GM12878 (cell line): ENCODE data around the gene FEN1. TPM values are rescaled to one million over a fixed set of nuclear protein-coding genes. Genes with fewer than 3 reads are reported as not detected.

Experiments used
- ATAC-seq: fragments of 200-7000 bp; cut with Tn5 transposase; 3 replicates; pipeline ENCODE4 v1.9.1; 2020; ENCODE audit warnings: mild to moderate bottlenecking, moderate library complexity
- BruUV-seq: library from RNA; stranded (reverse); fragments of 400-500 nt; replicated peaks from 2 replicates; lab custom pipeline; 2021; lab: Mats Ljungman, UMichigan
- CTCF ChIA-PET: fragments of 300-600 bp; sonication (Branson Sonifier 250); formaldehyde crosslinking; extraction: SDS; loops from one replicate; lab custom pipeline; 2021; ENCODE audit warnings: inconsistent platforms; lab: Yijun Ruan, JAX
- POLR2A ChIA-PET: fragments of 350-600 bp; formaldehyde crosslinking; extraction: SDS; loops from one replicate; lab custom pipeline; 2021; ENCODE audit warnings: inconsistent platforms; lab: Charles Lee
- RAD21 ChIA-PET: fragments of 300-600 bp; sonication (Branson Sonifier 250); formaldehyde crosslinking; loops from one replicate; lab custom pipeline; 2023; ENCODE audit warnings: antibody characterized with exemption; ENCODE audit not compliant: unreplicated experiment; lab: Charles Lee
- SMC1A ChIA-PET: fragments of 300-600 bp; sonication (Branson Sonifier 250); formaldehyde crosslinking; loops from one replicate; lab custom pipeline; 2023; ENCODE audit not compliant: unreplicated experiment, uncharacterized antibody; lab: Charles Lee
- DNase-seq: peaks from one replicate; pipeline ENCODE4 v3.0.0-alpha.2; 2011; ENCODE audit warnings: low read depth, low spot score
- FAIRE-seq: peaks from 3 replicates; lab custom pipeline; 2011; peaks lifted over from hg19 to GRCh38; lab: Jason Lieb, UNC
- H2AFZ ChIP-seq: 2 replicates; pipeline ENCODE4 v1.6.0; 2011; ENCODE audit warnings: low read depth, low read length, control low read depth; ENCODE audit not compliant: control insufficient read depth
- H3K27ac ChIP-seq: 2 replicates; pipeline ENCODE4 v1.5.1; 2011; ENCODE audit warnings: control low read depth; ENCODE audit not compliant: control insufficient read depth, insufficient read depth
- H3K27me3 ChIP-seq, 2 experiments: replicated peaks in 1 of 2; 2 replicates each; pipeline versions ENCODE4 v1.6.0 to v1.6.1; 2011; ENCODE audit warnings: low read length in 1 of 2; ENCODE audit not compliant: control insufficient read depth in 2 of 2, insufficient read depth in 2 of 2
- H3K36me3 ChIP-seq, 2 experiments: 2 replicates each; pipeline ENCODE4 v1.5.1; 2011; ENCODE audit warnings: low read length in 1 of 2; ENCODE audit not compliant: control insufficient read depth in 2 of 2, insufficient read depth in 2 of 2
- H3K4me1 ChIP-seq: 2 replicates; pipeline ENCODE4 v1.6.1; 2011; ENCODE audit warnings: mild to moderate bottlenecking, low read length, moderate library complexity, mixed read lengths; ENCODE audit not compliant: control insufficient read depth, insufficient read depth
- H3K4me2 ChIP-seq: 2 replicates; pipeline ENCODE4 v1.6.0; 2011; ENCODE audit warnings: control low read depth; ENCODE audit not compliant: control insufficient read depth, insufficient read depth
- H3K4me3 ChIP-seq: fragments of 200-600 bp; sonication (generic); 2 replicates; pipeline ENCODE4 v1.5.1; 2016
- H3K79me2 ChIP-seq: 2 replicates; pipeline ENCODE4 v1.6.0; 2011; ENCODE audit warnings: low read length; ENCODE audit not compliant: control insufficient read depth, insufficient read depth
- H3K9ac ChIP-seq: 2 replicates; pipeline ENCODE4 v1.8.0; 2011; ENCODE audit warnings: low read length, control low read depth, mixed read lengths; ENCODE audit not compliant: control insufficient read depth, insufficient read depth
- H3K9me3 ChIP-seq: replicated peaks from 3 replicates; pipeline ENCODE4 v1.5.1; 2011; ENCODE audit warnings: mild to moderate bottlenecking, low read length; ENCODE audit not compliant: control insufficient read depth, insufficient read depth
- H4K20me1 ChIP-seq: 2 replicates; pipeline ENCODE4 v1.6.0; 2011; ENCODE audit not compliant: control insufficient read depth, insufficient read depth
- SPI1 ChIP-seq: IDR thresholded peaks from 2 replicates; pipeline ENCODE4 v1.6.1; 2011; ENCODE audit warnings: low read depth, mild to moderate bottlenecking, low read length, moderate library complexity, borderline replicate concordance; ENCODE audit not compliant: insufficient read depth
- TCF12 ChIP-seq: IDR thresholded peaks from 2 replicates; pipeline ENCODE4 v1.6.1; 2011; ENCODE audit warnings: low read depth, mild to moderate bottlenecking, low read length
- WGBS: methylation state at CpG from one replicate; pipeline ENCODE4 v1.1.6; 2016; ENCODE audit warnings: low lambda C conversion rate; ENCODE audit not compliant: insufficient replicate concordance, insufficient coverage; ENCODE audit errors: missing lambda C conversion rate; 5-methylcytosine and 5-hydroxymethylcytosine counted together
- in situ Hi-C: fragments of 300-500 bp; cut with MboI; formaldehyde crosslinking; loops from 9 replicates; pipeline ENCODE4 v1.14.3; 2018; ENCODE audit warnings: mixed read lengths
- intact Hi-C: fragments of 100-400 bp; cut with micrococcal nuclease; formaldehyde crosslinking; loops from one replicate; pipeline ENCODE4 v1.14.2; 2022; ENCODE audit not compliant: unreplicated experiment
- polyA plus RNA-seq, 11 experiments: library from polyadenylated mRNA; depleted of rRNA in 4 of 11; unstranded in 6 of 11; stranded (reverse) in 5 of 11; fragments of >200 nt; fragmentation: Nextera tagmentation in 4 of 11; fragmentation: Illumina TruSeq in 1 of 11; extraction: Ambion mirVana in 4 of 11; extraction: Trizol in 1 of 11; gene quantifications; 1 replicate in 1 of 11; 2 replicates in 10 of 11; pipeline versions ENCODE4 v1.2.1 to v1.2.3, GENCODE V29; 2011 to 2016; ENCODE audit warnings: inconsistent platforms in 2 of 11, missing spikeins in 2 of 11, low read depth in 1 of 11
- total RNA-seq, 4 experiments: library from RNA; depleted of rRNA in 3 of 4; stranded (reverse); fragments of >200 nt in 3 of 4; fragmentation: Illumina TruSeq in 1 of 4; extraction: Trizol in 1 of 4; gene quantifications; 2 replicates each; pipeline versions ENCODE4 v1.2.1 to v1.2.3, GENCODE V29; 2013 to 2021

Gene FEN1
- total and polyA plus RNA-seq, 10 of the 15 experiments (the other 5 are each of a cell fraction or from before 2014, with no cell fraction given): 54.8 to 282 (median 125) TPM

DNA sequence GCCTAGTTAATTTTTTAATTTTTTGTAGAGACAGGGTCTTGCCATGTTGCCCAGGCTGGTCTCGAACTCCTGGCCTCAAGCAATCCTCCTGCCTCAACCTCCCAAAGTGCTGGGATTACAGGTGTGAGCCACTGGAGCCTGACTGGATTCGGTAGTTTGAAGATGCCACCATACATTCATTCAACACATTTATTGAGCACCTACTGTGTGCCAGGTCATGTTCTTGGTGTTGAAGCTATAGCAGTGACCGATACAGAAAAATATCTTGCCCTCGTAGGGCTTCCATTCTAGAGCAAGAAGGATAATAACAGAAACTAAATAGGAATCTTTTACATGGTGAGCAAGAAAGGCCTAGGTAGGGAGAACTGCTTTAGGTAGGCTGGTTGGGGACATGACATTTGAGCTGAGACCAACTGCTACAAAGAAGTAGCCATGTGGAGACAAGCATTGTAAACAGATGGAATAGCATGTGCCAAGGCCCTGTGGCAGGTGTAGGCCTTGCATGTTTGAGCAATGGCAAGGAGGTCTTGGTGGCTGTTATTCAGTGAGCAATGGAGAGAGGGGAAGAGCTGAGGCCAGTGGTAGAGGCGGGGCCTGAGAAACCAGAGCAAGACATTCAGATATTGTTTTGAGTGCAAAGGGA, 42.0 kb upstream of the FEN1 start:
- no peak overlapping the region for H3K27ac ChIP-seq
- H4K20me1 ChIP-seq: no peaks in the 10 kb centered on the region
- POLR2A ChIA-PET: interaction anchor here (0.9 kb wide), 1 partner anchor 41 kb away, joined by 3 read pairs; no protein-coding TSS in a partner anchor
- SMC1A ChIA-PET: interaction anchor here (1.1 to 6.5 kb wide), 4 partner anchors 8 to 45 kb away, joined by 3 to 91 read pairs (median 4); partner anchors contain the start of genes FEN1 and TMEM258
- intact Hi-C loops: no loop called here
- no peaks in the 10 kb centered on the region for H3K79me2 ChIP-seq
- no peaks in the 10 kb centered on the region for H3K9me3 ChIP-seq
- no TSS peak for BruUV-seq
- H3K4me2 ChIP-seq: no peak overlapping the region
- WGBS: 58% methylated on average over 5 of the region's 5 CpGs
- no peaks in the 10 kb centered on the region; the same call in 1 of the 2 replicates for H3K4me1 ChIP-seq
- no peak overlapping the region for H3K9ac ChIP-seq
- DNase-seq (no peak), ATAC-seq (no peak), FAIRE-seq (no peak)
- in situ Hi-C loops: no loop called here
- H3K36me3 ChIP-seq: no peaks in the 10 kb centered on the region
- no peak for TF ChIP-seq TCF12
- no peak overlapping the region for H3K4me3 ChIP-seq
- peaks cover 0 to 4% of the 10 kb centered on the region in 2 experiments; a peak in 1 of 4 replicates for H3K27me3 ChIP-seq
- CTCF ChIA-PET: interaction anchor here (1.2 to 7.0 kb wide), 8 partner anchors 16 to 358 kb away, joined by 3 to 200 read pairs (median 8); partner anchors contain the start of genes FEN1 and TMEM258
- H2AFZ ChIP-seq: no peak overlapping the region
- RAD21 ChIA-PET: interaction anchor here (1.5 to 3.4 kb wide), 2 partner anchors 38 to 41 kb away, joined by 4 to 32 read pairs; partner anchors contain the start of genes FEN1 and TMEM258

DNA sequence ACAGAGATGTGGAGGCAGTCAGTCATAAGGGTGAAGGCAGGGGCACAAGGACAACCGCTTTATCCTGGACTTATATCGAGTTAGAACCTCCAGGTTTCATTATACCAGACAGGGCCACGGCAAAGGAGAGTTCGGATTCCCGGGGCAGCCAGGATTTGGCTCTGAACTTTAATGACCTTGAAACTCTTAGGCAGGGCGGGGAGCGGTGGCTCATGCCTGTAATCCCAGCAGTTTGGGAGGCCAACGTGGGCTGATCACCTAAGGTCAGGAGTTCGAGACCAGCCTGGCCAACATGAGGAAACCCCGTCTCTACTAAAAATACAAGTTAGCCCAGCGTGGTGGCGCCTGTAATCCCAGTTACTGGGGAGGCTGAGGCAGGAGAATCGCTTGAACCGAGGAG, 41.3 kb upstream of the FEN1 start:
- 59% methylated on average over 13 of the region's 14 CpGs for WGBS
- Histone ChIP-seq H3K79me2 (no peaks in the 10 kb centered on the region), H3K9me3 (no peaks in the 10 kb centered on the region), H3K4me1 (no peaks in the 10 kb centered on the region; the same call in 1 of the 2 replicates), H3K9ac (no peak overlapping the region), H3K4me3 (no peak overlapping the region), H3K36me3 (no peaks in the 10 kb centered on the region), H3K4me2 (no peak overlapping the region), H2AFZ (no peak overlapping the region), H4K20me1 (no peaks in the 10 kb centered on the region), H3K27ac (no peak overlapping the region), H3K27me3 (peaks cover 0 to 4% of the 10 kb centered on the region in 2 experiments; a peak in 1 of 4 replicates)
- CTCF ChIA-PET: interaction anchor here (0.6 to 7.0 kb wide), 8 partner anchors 16 to 357 kb away, joined by 3 to 200 read pairs (median 6); partner anchors contain the start of genes FEN1 and TMEM258
- no TSS peak for BruUV-seq
- no peak for DNase-seq
- no peak for FAIRE-seq
- POLR2A ChIA-PET: interaction anchor here (0.9 kb wide), 1 partner anchor 41 kb away, joined by 3 read pairs; no protein-coding TSS in a partner anchor
- intact Hi-C loops: no loop called here
- no peak for TF ChIP-seq SPI1
- in situ Hi-C loops: no loop called here
- RAD21 ChIA-PET: interaction anchor here (1.5 kb wide), 1 partner anchor 37 kb away, joined by 4 read pairs; no protein-coding TSS in a partner anchor
- ATAC-seq: no peak
- SMC1A ChIA-PET: interaction anchor here (1.4 to 6.5 kb wide), 3 partner anchors 11 to 44 kb away, joined by 3 to 91 read pairs (median 4); partner anchors contain the start of genes FEN1 and TMEM258
